Measurements from ENCODE around the gene ASPDH. TPM values are rescaled to one million over a fixed set of nuclear protein-coding genes. Genes with fewer than 3 reads are reported as not detected.

The ASPDH gene
- total and polyA plus RNA-seq, 2 donors (not counting 3 experiments of a cell fraction or from before 2014, with no cell fraction given): not detected

- BruUV-seq (replicated peaks): no TSS peak
- no peak for TF ChIP-seq MYC (IDR thresholded peaks at IDR 0.05; ENCODE audit: low read depth, low read length)
- TF ChIP-seq GATA2 (IDR thresholded peaks at IDR 0.05; ENCODE audit: insufficient read depth, insufficient read length, low read depth, low read length): no peak
- TF ChIP-seq FOS (IDR thresholded peaks at IDR 0.05; ENCODE audit: borderline replicate concordance, insufficient read depth, low read length): no peak
- no peak for TF ChIP-seq POLR2A (IDR thresholded peaks at IDR 0.05; ENCODE audit: low read depth, low read length)
- TF ChIP-seq JUN (IDR thresholded peaks at IDR 0.05; ENCODE audit: borderline replicate concordance, insufficient read depth, insufficient read length, low read depth): no peak
- TF ChIP-seq CTCF (IDR thresholded peaks at IDR 0.05; ENCODE audit: extremely low read depth in 1 of 2, insufficient read depth in 1 of 2, low read depth in 1 of 2, low read length in 2 of 2): no peak
- TF ChIP-seq POLR2AphosphoS5 (IDR thresholded peaks at IDR 0.05; ENCODE audit: insufficient read depth, low read depth, low read length): no peak
- no peak for TF ChIP-seq MAX (IDR thresholded peaks at IDR 0.05; ENCODE audit: insufficient read depth, insufficient read length)
- no peak for TF ChIP-seq EZH2 (IDR thresholded peaks at IDR 0.05; ENCODE audit: borderline replicate concordance, low read depth, low read length, severe bottlenecking)
- dilution Hi-C loops (cut with MboI; ENCODE audit: extremely low pct_ligation_motif_present, low sequenced_read_pairs): no loop called here
- ChIA-PET CTCF (no interaction called here), POLR2A (no interaction called here)
- no peaks in the 10 kb centered on the region for H3K27me3 ChIP-seq (ENCODE audit: control insufficient read depth in 2 of 2, insufficient read depth in 2 of 2, low read length in 2 of 2)
- no peaks in the 10 kb centered on the region for H3K79me2 ChIP-seq (ENCODE audit: control insufficient read depth, insufficient read depth, low read length)
- no peaks in the 10 kb centered on the region for H3K9me3 ChIP-seq (replicated peaks; ENCODE audit: control insufficient read depth, insufficient read depth, low read length)
- H3K36me3 ChIP-seq (ENCODE audit: control insufficient read depth in 2 of 2, extremely low read depth in 1 of 2, insufficient read depth in 2 of 2, low read length in 2 of 2): no peaks in the 10 kb centered on the region
- FAIRE-seq (no peak), DNase-seq (ENCODE audit: low read depth, low spot score) (no peak)
- no peaks in the 10 kb centered on the region for H3K4me1 ChIP-seq (ENCODE audit: control insufficient read depth, extremely low read depth, insufficient read depth, low read length)
- intact Hi-C loops (cut with micrococcal nuclease): no loop called here
- no peak overlapping the region for H3K4me3 ChIP-seq (replicated peaks in 1 of 3; ENCODE audit: insufficient read depth in 1 of 3, low read depth in 1 of 3, low read length in 3 of 3)
- no peaks in the 10 kb centered on the region for H4K20me1 ChIP-seq (replicated peaks; ENCODE audit: control insufficient read depth, extremely low read depth, insufficient read depth, low read length)
- no peak overlapping the region for H3K27ac ChIP-seq (ENCODE audit: insufficient read depth, low read depth, low read length)
- no peaks in the 10 kb centered on the region for H3K9me1 ChIP-seq (replicated peaks; ENCODE audit: control insufficient read depth, extremely low read depth, insufficient read depth, low read length)
- H2AFZ ChIP-seq (ENCODE audit: low read depth, low read length): no peak overlapping the region
- H3K4me2 ChIP-seq (ENCODE audit: insufficient read depth, low read length): no peak overlapping the region
- no peak overlapping the region for H3K9ac ChIP-seq (replicated peaks; ENCODE audit: extremely low read depth, insufficient read depth, low read length)
Measured at GRCh38 chr19:50467566-50467965, 46.1 kb downstream of the ASPDH start.

Measured in endothelial cell of umbilical vein (primary cell).